IPS-15b (cell line): Measurements from ENCODE around the gene ALPL.

Experiments
- H3K27me3 ChIP-seq: one replicate; pipeline ENCODE4 v1.6.1; 2013; ENCODE audit warnings: low read length; ENCODE audit not compliant: control insufficient read depth, insufficient read depth
- H3K36me3 ChIP-seq: one replicate; pipeline ENCODE4 v1.6.1; 2013; ENCODE audit warnings: low read length; ENCODE audit not compliant: control insufficient read depth, insufficient read depth
- H3K4me1 ChIP-seq: one replicate; pipeline ENCODE4 v1.6.1; 2013; ENCODE audit warnings: mild to moderate bottlenecking, low read length; ENCODE audit not compliant: control insufficient read depth, insufficient read depth
- H3K4me3 ChIP-seq: one replicate; pipeline ENCODE4 v1.5.1; 2013; ENCODE audit warnings: low read depth, low read length
- H3K9ac ChIP-seq: one replicate; pipeline ENCODE4 v1.6.1; 2013; ENCODE audit warnings: low read depth, mild to moderate bottlenecking, low read length
- H3K9me3 ChIP-seq: one replicate; pipeline ENCODE4 v1.6.1; 2013; ENCODE audit warnings: mild to moderate bottlenecking, low read length; ENCODE audit not compliant: control insufficient read depth, insufficient read depth

ALPL gene

DNA sequence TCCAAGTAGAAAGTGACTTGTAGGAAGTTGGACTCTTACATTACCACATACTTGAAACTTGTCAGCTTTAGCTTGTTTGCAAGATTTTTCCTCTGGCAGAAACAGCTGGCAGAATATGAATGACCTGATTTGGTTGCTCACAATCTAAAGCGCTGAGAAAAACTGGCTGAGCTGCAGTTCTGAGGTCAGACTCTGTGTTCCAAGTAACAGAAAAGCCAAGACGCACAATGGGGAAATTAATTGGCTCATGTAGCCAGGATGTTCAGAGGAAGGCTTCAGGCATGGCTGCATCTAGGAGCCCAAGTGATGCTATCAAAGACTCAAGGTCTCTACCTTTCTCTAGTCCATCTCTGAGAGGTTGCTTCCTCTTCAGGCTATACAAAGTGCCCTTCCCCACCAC lies 27.0 kb downstream of the ALPL start:
- H3K9ac ChIP-seq = no peak overlapping the region
- H3K4me3 ChIP-seq = no peak overlapping the region
- no peaks in the 10 kb centered on the region for H3K9me3 ChIP-seq
- peaks cover 9% of the 10 kb centered on the region for H3K4me1 ChIP-seq
- no peaks in the 10 kb centered on the region for H3K27me3 ChIP-seq
- H3K36me3 ChIP-seq = no peaks in the 10 kb centered on the region

DNA sequence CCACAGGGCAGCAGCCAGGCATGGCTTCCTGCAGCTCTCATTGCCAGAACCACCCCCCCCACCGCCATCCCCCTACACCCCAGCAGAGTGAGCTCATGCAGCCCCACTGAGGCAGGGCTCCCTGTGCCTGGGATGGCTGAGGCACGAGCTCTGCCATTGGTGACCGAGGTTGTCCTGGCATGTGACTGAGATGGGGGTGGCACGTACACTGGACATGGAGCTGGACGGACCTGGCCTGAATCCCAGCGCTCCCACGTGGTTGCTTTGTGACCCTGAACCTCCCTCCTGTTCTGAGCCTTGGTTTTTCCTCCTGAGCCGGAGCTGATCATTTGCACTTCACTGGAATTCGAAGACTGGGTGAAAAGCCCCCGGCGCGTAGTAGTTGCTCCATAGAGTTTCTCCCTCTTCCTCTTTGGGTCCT lies 28.3 kb downstream of the ALPL start:
- H3K4me1 ChIP-seq = peaks cover 9% of the 10 kb centered on the region
- H3K27me3 ChIP-seq = no peaks in the 10 kb centered on the region
- H3K4me3 ChIP-seq = no peak overlapping the region
- no peaks in the 10 kb centered on the region for H3K36me3 ChIP-seq
- no peak overlapping the region for H3K9ac ChIP-seq
- H3K9me3 ChIP-seq = no peaks in the 10 kb centered on the region

DNA sequence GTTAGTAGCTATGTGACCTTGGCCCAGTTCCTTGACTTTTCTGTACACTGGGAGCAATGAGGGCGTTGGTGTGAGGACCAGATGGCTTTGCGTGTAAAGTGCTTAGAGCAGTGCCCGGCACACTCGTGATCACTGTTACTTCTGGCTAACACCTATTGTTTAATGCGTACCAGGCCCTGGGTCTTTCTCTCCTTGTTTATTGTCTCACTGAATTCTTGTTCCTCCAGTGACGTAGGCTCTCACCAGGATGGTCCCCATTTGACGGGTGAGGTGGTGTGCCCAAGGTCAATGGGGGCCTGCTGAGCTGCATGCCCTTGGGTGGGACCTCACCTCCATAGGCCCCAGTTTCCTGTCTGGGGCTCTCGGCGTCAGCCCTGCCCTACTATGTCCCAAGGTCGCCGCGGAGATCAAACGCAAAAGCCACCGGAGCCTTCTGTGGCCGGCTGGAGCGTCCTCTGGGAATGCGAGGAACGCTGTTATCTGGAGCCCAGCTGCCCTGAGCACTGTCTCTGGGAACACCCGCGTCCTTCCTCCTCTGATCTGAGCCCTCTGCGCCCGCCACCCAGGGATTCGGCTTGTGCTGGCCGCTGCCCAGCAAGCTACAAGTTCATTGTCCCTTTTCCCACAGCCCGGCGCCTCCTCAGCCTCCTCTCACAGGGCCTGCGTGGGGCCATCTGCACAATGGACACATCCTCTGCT lies 28.9 kb downstream of the ALPL start:
- Histone ChIP-seq H3K4me1 (peaks cover 9% of the 10 kb centered on the region), H3K36me3 (no peaks in the 10 kb centered on the region), H3K4me3 (no peak overlapping the region), H3K27me3 (no peaks in the 10 kb centered on the region), H3K9me3 (no peaks in the 10 kb centered on the region), H3K9ac (peak overlapping the region; percentile 16)

DNA sequence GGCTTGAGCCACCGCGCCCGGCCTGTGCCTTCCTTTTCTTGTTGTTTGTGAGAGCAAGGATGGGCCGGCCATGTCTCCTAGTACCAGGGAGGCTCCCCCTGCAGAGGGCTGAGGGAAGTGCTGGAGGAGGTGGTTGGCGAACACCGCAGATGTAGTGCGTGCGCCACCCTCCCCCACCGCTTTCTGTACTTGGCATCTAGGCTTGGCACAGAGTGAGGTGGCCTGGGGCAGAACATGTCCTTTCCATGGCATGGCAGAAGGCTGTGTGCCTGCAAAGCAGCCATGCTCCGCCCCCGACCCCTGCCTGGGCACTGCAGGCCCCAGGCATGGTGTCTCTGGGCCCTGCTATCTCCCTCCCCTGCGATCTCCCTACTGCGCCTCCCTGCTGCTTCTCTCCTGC lies 30.7 kb downstream of the ALPL start:
- Histone ChIP-seq H3K9me3 (no peaks in the 10 kb centered on the region), H3K4me1 (peaks cover 5% of the 10 kb centered on the region), H3K9ac (no peak overlapping the region), H3K36me3 (no peaks in the 10 kb centered on the region), H3K4me3 (no peak overlapping the region), H3K27me3 (no peaks in the 10 kb centered on the region)

DNA sequence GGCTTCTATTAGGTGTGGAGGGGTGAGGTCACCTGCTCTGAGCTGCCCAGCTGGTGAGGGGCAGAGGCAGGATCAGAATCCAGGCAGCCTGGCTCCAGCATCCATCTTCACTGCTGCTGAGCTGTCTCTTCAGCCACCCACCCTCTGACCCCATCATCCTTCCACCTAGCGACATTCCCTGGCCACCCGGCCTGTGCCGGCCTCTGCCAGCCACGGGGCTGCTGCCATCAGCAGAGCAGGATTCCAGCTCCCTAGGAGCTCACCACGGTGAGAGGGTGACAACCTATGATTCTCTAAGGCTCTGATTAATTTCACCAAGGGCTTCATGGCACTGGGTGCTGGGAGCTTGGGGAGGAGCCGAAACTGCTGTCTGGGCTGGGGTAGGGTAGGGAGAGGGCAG lies 32.1 kb downstream of the ALPL start:
- H3K4me3 ChIP-seq = no peak overlapping the region
- H3K27me3 ChIP-seq = no peaks in the 10 kb centered on the region
- peaks cover 5% of the 10 kb centered on the region for H3K4me1 ChIP-seq
- no peaks in the 10 kb centered on the region for H3K36me3 ChIP-seq
- peak overlapping the region; percentile 24 for H3K9ac ChIP-seq
- H3K9me3 ChIP-seq = no peaks in the 10 kb centered on the region

DNA sequence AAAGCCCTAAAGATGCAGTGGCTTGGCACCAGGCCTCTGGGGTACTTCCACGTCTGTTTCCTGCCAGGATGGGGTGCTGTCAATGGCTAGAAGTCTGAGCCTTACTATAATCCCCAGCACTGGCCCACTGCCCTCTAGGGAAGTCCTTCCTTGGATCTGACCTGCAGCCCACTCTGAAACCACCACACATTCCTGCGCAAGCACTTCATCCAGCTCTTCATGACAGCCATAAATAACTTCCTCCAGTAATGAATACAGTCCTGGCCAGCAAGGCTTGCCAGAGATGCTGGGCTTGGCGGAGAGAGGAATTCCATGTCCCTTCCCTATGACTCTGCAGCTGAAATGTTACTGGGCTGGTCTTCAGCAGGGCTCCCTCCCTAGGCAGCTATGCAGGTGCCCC lies 32.6 kb downstream of the ALPL start:
- H3K27me3 ChIP-seq = no peaks in the 10 kb centered on the region
- no peak overlapping the region for H3K4me3 ChIP-seq
- H3K4me1 ChIP-seq = peaks cover 5% of the 10 kb centered on the region
- H3K36me3 ChIP-seq = no peaks in the 10 kb centered on the region
- no peaks in the 10 kb centered on the region for H3K9me3 ChIP-seq
- no peak overlapping the region for H3K9ac ChIP-seq

DNA sequence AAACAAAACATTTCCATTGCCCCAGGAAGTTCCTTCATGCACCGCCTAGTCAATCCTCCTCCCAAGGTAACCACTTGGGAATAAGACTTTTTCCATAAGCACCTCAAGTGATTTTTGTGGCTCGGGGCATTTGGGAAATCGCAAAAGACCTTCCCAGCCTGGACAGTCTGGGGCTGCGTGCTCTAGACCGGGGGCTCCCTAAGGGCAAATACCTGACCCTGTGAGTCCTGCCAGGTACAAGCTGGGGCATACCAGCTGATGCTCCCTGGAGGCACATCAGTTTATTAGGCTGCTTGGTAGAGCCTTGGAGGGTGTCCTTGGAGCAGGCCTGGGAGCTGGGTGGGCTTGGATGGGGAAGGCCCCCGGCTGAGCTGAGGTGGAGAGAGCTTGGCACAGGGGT lies 34.4 kb downstream of the ALPL start:
- no peaks in the 10 kb centered on the region for H3K4me1 ChIP-seq
- no peaks in the 10 kb centered on the region for H3K27me3 ChIP-seq
- no peak overlapping the region for H3K4me3 ChIP-seq
- H3K9ac ChIP-seq = no peak overlapping the region
- no peaks in the 10 kb centered on the region for H3K9me3 ChIP-seq
- no peaks in the 10 kb centered on the region for H3K36me3 ChIP-seq

DNA sequence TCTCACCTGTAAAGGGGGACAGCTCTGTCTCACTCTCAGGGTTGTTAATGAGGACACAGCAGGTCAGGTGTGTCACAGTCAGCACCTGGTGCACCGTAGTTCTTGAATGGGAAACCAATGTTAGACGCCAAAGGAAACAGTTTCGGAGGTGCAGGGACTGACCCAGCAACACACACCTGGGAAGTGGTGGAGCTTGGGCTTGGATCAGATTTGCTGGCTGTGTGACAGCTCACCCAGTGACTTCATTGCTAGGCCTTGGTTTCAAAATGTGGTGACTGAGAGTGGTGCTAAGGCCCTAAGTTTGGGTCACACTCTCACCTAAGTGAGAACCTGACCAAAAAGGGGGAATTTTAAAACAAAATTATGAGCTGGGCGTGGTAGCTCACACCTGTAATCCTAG lies 34.9 kb downstream of the ALPL start:
- no peak overlapping the region for H3K4me3 ChIP-seq
- H3K27me3 ChIP-seq = no peaks in the 10 kb centered on the region
- H3K9me3 ChIP-seq = no peaks in the 10 kb centered on the region
- H3K36me3 ChIP-seq = no peaks in the 10 kb centered on the region
- no peak overlapping the region for H3K9ac ChIP-seq
- H3K4me1 ChIP-seq = no peaks in the 10 kb centered on the region

DNA sequence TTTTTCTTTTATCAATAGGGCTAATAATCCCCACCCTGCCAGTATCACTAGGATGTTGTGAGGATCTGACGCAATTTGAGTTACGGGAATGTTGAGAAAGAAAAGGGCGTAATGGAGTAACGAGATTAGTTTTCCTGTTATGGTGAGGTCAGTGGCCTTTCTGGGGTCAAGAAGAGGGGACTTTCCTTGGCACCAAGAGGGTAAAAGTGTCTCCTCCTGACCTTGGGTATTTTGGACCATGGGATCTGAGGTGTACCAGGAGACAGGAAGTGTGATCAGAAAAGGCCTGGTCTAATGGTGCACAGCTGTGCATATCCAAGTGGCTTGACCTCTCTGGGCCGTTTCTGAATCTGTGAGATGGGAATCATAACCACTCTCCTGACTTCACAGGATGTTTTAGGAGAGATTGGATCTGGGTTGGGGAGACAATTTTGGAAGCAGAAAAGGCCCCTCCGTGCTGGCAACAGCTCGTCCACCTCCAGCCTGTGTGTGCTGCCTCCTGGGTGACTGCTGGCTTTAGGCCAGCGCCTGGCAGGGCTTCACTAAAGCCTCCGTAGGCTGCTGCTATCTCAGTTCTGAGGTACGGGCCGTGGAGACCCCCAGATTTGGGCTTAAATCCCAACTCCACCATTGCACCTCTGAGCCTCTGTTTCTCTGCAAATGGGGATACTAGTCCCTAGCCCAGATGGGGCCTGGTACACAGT lies 37.1 kb downstream of the ALPL start:
- no peaks in the 10 kb centered on the region for H3K9me3 ChIP-seq
- H3K9ac ChIP-seq = no peak overlapping the region
- no peaks in the 10 kb centered on the region for H3K4me1 ChIP-seq
- H3K4me3 ChIP-seq = no peak overlapping the region
- no peaks in the 10 kb centered on the region for H3K27me3 ChIP-seq
- H3K36me3 ChIP-seq = no peaks in the 10 kb centered on the region

DNA sequence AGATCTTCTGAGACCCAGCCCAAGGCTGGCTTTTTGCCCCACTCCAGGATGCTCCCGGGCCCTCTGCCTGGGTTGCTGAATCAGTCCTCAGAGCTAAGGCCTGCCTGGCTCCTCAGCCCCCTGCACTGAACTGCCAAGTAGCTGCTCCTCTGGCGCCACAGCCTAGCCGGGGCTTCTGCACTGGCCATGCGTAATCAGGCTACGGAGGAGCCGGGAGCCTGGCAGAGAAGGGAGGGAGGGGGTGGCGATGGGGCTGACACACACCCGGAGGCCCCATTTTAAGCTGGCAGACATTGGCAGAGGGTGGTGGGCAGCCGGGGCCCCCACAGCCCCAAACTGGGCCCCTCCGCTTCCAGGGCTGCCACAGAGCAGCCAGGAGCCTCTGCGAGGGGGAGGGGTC lies 38.7 kb downstream of the ALPL start:
- H3K9ac ChIP-seq = no peak overlapping the region
- no peaks in the 10 kb centered on the region for H3K9me3 ChIP-seq
- H3K4me3 ChIP-seq = no peak overlapping the region
- H3K27me3 ChIP-seq = no peaks in the 10 kb centered on the region
- no peaks in the 10 kb centered on the region for H3K36me3 ChIP-seq
- H3K4me1 ChIP-seq = peaks cover 4% of the 10 kb centered on the region

DNA sequence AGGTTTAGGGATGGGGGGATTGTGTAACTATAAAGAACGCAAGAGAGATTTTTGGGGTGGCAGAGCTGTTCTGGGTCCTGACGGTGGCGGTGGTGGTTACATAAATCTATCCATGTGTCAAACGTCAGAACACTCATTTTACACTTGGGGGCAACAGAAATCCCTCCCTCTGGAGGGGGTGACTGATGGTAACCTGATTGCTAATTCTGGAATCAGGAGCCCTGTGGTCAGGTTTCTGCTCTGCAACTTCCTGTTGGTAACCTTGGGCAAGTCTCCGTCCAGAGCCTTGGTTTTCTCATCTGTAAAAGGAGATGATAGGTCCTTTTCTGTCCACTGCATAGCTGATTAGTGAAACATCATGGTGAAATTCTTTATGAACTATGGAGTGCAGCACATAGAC lies 40.9 kb downstream of the ALPL start:
- Histone ChIP-seq H3K4me3 (no peak overlapping the region), H3K4me1 (peaks cover 13% of the 10 kb centered on the region), H3K36me3 (peaks cover 2% of the 10 kb centered on the region), H3K9ac (no peak overlapping the region), H3K9me3 (no peaks in the 10 kb centered on the region), H3K27me3 (no peaks in the 10 kb centered on the region)

DNA sequence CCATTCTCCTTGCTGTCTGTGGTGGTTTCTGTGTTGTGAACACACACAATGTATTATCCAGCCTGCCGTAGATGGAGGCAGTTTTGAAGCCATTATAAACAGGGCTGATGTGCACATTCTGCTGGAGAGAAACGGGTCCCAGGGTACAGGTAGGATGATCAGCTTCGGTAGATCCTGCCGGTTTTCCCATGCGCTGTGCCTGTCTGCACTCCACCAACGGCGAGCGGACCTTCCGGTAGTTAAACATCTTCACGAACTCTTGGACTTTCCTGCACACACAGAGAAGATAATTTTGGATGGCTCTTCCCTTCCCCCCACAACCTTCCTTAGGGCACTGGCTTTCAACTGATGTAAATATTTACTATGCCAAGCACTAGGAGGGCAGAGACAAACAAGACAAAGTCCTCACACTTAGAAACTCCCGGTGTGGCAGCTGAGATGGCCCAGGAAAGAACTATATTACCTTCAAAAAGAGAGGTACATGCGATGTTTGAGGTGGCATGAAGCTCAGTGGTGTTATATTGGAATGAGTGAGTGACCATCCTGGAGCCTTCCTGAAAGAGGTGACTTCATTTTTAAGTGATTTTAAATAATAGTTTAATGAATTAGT lies 41.7 kb downstream of the ALPL start:
- peaks cover 13% of the 10 kb centered on the region for H3K4me1 ChIP-seq

More for the DNA sequence above, 41.7 kb downstream of the ALPL start:
- H3K9me3 ChIP-seq = no peaks in the 10 kb centered on the region
- H3K36me3 ChIP-seq = peaks cover 2% of the 10 kb centered on the region
- H3K9ac ChIP-seq = peak overlapping the region; percentile 6
- no peak overlapping the region for H3K4me3 ChIP-seq
- no peaks in the 10 kb centered on the region for H3K27me3 ChIP-seq
